ENCODE results near the gene ENO3. TPM values are rescaled to one million over a fixed set of nuclear protein-coding genes. Genes with fewer than 3 reads are reported as not detected.
"Not testable (repeated sequence)": the region's sequence is repeated elsewhere in the genome, so short reads cannot be mapped to it uniquely, and the experiment has no call there.

Gene ENO3
- polyA plus RNA-seq (2013, experiment 1 of 4), result 87.1 TPM
- 101 TPM for polyA plus RNA-seq (2013, experiment 2 of 4)
- 70.5 TPM for polyA plus RNA-seq (2013, experiment 3 of 4)
- 78.5 TPM for polyA plus RNA-seq (2013, experiment 4 of 4)

DNA sequence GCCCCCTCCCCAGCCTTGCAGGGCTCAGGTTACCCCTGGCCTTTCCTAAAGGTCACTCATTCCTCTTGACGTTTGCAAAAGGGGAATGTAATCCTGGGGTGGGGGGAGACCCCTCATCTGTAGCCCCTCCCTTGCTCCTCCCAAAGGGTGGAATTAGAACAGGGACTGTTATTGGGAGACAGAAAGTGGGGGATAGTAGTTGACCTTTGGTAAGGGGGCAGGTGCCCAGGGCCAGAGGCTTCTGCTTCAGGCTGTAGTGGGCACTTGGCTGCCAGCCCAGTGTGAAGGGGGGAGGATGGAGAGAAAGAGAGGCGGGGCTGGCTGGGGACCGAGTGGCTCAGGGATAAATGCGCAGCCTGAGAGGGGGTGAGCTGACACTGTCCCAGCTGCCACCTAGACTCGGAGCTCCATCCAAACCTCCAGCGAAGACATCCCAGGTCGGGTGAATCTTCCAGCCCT is at the start of gene ENO3:
Gene ENO3 (plus strand): TSS at position 374 of the 459 bp plus-strand sequence. CDS start 711 bp downstream, outside the sequence.
- Histone ChIP-seq H3K9me3 (ENCODE audit: control insufficient read depth, low read length) (no peaks in the 10 kb centered on the region), H3K4me3 (ENCODE audit: insufficient read depth, low read depth, low read length) (peak within 1 kb of the TSS; percentile 97), H3K27me3 (ENCODE audit: control insufficient read depth, insufficient read depth, low read length, poor library complexity, severe bottlenecking) (no peaks in the 10 kb centered on the region), H3K4me1 (ENCODE audit: control insufficient read depth, insufficient read depth, low read length) (peaks cover 25% of the 10 kb centered on the region), H3K27ac (ENCODE audit: insufficient read depth, low read depth, low read length, poor library complexity, severe bottlenecking) (peak within 1 kb of the TSS; percentile 91), H3K36me3 (ENCODE audit: control insufficient read depth, insufficient read depth, low read length) (no peaks in the 10 kb centered on the region)
- 14 to 19% methylated on average over 7 of the region's 7 CpGs for WGBS, 2 experiments

DNA sequence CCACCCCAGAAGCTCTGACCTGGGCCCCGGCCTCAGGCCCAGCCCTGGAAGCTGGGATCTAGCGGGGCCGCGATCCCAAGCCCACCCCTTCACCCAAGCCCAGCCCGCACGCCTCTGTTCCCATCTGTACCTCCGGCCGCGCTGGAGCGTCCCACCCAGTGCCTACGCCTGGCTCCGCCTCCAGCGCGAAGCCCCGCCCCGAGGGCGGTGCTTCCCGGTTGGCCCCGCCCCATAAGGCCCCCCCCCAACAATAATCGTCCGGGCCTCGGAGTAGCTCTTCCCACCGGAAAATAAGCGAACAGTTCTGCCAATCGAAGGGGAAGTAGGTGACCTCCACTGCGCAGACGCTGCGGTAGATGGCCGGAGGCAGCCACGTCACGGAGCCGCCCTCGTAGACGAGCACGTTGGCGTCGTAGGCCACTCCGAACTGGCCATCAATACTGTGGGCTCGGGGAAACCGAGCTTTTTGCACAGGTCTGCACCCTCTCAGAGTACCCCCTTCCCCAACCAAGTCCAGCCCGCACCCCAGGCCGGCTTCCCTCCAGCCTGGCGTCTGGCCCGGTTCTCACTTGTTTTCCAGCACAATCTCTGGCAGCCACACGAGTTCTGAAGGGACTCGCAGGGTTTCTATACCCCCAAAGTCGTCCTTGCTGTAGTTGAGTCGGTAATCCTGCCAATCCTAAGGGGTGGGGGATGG is 49.1 kb upstream of the ENO3 start:
- Histone ChIP-seq H3K9me3 (ENCODE audit: control insufficient read depth, low read length) (no peaks in the 10 kb centered on the region), H3K36me3 (ENCODE audit: control insufficient read depth, insufficient read depth, low read length) (no peaks in the 10 kb centered on the region), H3K27ac (ENCODE audit: insufficient read depth, low read depth, low read length, poor library complexity, severe bottlenecking) (no peak overlapping the region), H3K27me3 (ENCODE audit: control insufficient read depth, insufficient read depth, low read length, poor library complexity, severe bottlenecking) (no peaks in the 10 kb centered on the region), H3K4me3 (ENCODE audit: insufficient read depth, low read depth, low read length) (no peak overlapping the region), H3K4me1 (ENCODE audit: control insufficient read depth, insufficient read depth, low read length) (no peaks in the 10 kb centered on the region)
- WGBS, 2 experiments, result 95% methylated on average over 48 of the region's 48 CpGs

DNA sequence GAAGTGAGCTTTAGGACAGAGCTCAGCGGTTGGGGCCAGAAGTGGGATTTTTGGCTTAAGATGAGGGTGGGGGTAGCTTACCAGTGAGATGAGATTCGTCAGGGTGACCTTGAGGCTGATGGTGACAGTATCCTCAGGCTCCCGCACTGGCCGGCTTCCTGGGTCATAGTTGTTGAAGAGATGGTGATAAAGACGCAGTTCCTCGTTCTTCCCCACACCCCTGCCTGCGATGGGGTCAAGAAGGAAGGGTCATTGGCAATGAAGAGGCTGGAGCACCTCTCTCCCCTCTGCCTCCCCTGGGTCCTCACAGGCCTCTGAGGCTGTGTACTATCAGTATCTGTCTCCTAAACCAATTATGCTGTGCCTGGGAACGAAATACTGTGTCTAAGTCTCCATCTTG is 48.4 kb upstream of the ENO3 start:
- H3K27ac ChIP-seq (ENCODE audit: insufficient read depth, low read depth, low read length, poor library complexity, severe bottlenecking), result no peak overlapping the region
- 95% methylated on average over 8 of the region's 8 CpGs for WGBS, 2 experiments
- no peaks in the 10 kb centered on the region for H3K36me3 ChIP-seq (ENCODE audit: control insufficient read depth, insufficient read depth, low read length)
- no peaks in the 10 kb centered on the region for H3K27me3 ChIP-seq (ENCODE audit: control insufficient read depth, insufficient read depth, low read length, poor library complexity, severe bottlenecking)
- H3K4me1 ChIP-seq (ENCODE audit: control insufficient read depth, insufficient read depth, low read length), result no peaks in the 10 kb centered on the region
- H3K9me3 ChIP-seq (ENCODE audit: control insufficient read depth, low read length), result no peaks in the 10 kb centered on the region
- H3K4me3 ChIP-seq (ENCODE audit: insufficient read depth, low read depth, low read length), result no peak overlapping the region

DNA sequence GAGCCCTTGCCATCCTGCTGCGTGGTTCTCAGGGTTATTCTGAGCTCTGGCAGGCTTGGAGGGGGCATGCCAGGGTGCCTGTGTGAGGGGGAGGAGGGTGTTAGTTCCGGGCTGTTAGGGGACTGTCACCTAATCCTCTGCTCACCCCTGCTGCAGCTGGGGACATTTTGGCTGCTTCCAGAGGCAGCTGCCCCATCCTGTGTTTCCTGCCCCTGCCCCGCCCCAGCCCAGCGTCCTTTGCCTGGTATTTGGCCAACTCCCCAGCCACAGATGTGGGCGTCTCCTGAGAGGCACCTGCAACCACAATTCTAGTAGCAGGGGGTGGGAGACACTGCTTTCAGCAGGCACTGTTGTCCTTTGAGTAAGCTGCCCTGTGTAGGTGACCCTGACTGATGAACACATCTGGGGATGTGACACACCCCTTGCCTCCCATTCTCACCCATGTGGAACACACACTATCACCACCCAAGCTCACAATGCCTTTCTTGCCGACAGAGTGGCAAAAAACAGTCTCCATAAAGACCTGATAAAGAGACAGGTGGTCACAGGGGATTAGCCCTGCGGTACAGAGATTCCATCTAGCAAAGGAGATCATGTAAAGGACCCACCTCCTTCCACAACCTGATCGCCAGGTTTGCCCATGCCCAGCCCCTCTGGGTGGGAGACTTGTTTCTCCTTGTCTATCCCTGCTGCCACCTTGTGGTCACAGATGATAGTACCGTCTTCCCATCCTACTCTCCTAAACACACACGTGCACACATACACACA is 47.7 kb upstream of the ENO3 start, which contains the start of gene CHRNE:
Gene CHRNE (minus strand): TSS at position 48 of the 768 bp plus-strand sequence. CDS start 35 bp downstream, at position 13.
- no peak within 1 kb of the TSS for H3K27ac ChIP-seq (ENCODE audit: insufficient read depth, low read depth, low read length, poor library complexity, severe bottlenecking)
- no peaks in the 10 kb centered on the region for H3K9me3 ChIP-seq (ENCODE audit: control insufficient read depth, low read length)
- no peak within 1 kb of the TSS for H3K4me3 ChIP-seq (ENCODE audit: insufficient read depth, low read depth, low read length)
- WGBS, 2 experiments, result 49 to 52% methylated on average over 10 of the region's 10 CpGs
- H3K4me1 ChIP-seq (ENCODE audit: control insufficient read depth, insufficient read depth, low read length), result peaks cover under 1% of the 10 kb centered on the region
- H3K36me3 ChIP-seq (ENCODE audit: control insufficient read depth, insufficient read depth, low read length), result no peaks in the 10 kb centered on the region
- no peaks in the 10 kb centered on the region for H3K27me3 ChIP-seq (ENCODE audit: control insufficient read depth, insufficient read depth, low read length, poor library complexity, severe bottlenecking)

DNA sequence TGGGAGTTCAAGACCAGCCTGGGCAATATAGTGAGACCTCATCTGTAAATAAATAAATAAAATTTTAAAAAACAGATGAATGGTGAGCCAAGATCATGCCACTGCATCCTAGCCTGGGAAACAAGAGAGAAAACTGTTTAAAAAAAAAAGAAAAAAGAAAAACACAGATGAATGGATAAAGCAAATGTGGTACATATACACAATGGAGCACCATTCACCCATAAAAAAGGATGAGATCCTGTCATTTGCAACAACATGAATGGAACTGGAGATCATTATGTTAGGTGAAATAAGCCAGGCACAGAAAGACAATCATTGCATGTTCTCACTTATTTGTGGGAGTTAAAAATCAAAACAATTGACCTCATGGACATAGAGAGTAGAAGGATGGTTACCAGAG is 44.3 kb upstream of the ENO3 start:
- not testable (repeated sequence) for H3K27ac ChIP-seq (ENCODE audit: insufficient read depth, low read depth, low read length, poor library complexity, severe bottlenecking); H3K4me3 ChIP-seq (ENCODE audit: insufficient read depth, low read depth, low read length); H3K36me3 ChIP-seq (ENCODE audit: control insufficient read depth, insufficient read depth, low read length); H3K4me1 ChIP-seq (ENCODE audit: control insufficient read depth, insufficient read depth, low read length); H3K9me3 ChIP-seq (ENCODE audit: control insufficient read depth, low read length); H3K27me3 ChIP-seq (ENCODE audit: control insufficient read depth, insufficient read depth, low read length, poor library complexity, severe bottlenecking)

DNA sequence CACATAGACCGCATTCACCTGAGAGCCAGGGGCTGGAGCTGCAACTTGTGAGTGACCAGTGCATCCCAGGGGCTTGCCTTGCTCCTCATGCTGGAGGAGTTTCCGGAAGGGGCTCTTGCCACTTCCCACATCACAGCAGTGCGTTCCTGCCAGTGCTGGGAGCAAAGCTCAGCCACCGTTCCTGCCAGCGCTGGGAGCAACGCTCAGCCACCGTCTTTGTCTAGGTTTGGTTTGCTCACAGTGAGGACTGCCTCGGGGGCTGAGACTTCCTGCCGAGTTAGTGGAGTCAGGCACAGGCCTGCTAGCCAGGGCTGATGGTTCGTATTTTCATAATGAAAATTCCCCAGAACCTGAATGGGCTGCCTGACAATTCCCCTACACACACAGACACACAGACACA is 42.6 kb upstream of the ENO3 start:
- Histone ChIP-seq H3K27me3 (ENCODE audit: control insufficient read depth, insufficient read depth, low read length, poor library complexity, severe bottlenecking) (no peaks in the 10 kb centered on the region), H3K4me1 (ENCODE audit: control insufficient read depth, insufficient read depth, low read length) (peaks cover 7% of the 10 kb centered on the region), H3K4me3 (ENCODE audit: insufficient read depth, low read depth, low read length) (no peak overlapping the region), H3K9me3 (ENCODE audit: control insufficient read depth, low read length) (no peaks in the 10 kb centered on the region), H3K36me3 (ENCODE audit: control insufficient read depth, insufficient read depth, low read length) (no peaks in the 10 kb centered on the region), H3K27ac (ENCODE audit: insufficient read depth, low read depth, low read length, poor library complexity, severe bottlenecking) (no peak overlapping the region)
- 26% methylated on average over 10 of the region's 10 CpGs for WGBS, 2 experiments

DNA sequence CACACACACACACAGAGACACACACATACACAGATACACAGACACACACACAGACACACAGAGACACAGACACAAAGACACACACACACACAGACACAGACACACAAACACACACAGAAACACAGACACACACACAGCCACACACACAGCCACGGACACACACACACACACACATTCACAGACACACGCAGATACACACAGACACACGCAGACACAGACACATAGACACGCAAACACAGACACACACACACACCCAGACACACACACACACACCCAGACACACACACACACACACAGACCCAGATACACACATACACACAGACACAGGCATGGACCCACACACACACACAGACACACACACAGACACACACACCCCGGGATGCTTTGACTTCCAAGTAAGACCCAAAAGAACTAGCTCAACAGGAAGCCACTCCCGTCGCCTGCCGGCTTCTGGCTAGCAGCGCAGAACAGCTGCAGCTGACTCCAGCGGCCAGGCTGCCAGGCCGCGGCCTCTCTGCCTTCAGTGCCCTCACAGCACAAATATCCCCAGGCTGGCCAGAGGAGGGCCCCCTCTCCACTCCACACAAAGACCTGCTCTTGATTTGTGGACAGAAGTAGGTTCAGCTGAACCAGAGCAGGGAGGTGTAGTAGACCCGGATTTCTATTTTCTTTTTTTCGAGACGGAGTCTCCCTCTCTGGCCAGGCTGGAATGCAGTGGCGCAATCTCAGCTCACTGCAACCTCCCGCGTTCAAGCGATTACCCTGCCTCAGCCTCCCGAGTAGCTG is 42.0 kb upstream of the ENO3 start:
- H3K27me3 ChIP-seq (ENCODE audit: control insufficient read depth, insufficient read depth, low read length, poor library complexity, severe bottlenecking), result no peaks in the 10 kb centered on the region
- H3K27ac ChIP-seq (ENCODE audit: insufficient read depth, low read depth, low read length, poor library complexity, severe bottlenecking), result no peak overlapping the region
- no peaks in the 10 kb centered on the region for H3K36me3 ChIP-seq (ENCODE audit: control insufficient read depth, insufficient read depth, low read length)
- H3K4me3 ChIP-seq (ENCODE audit: insufficient read depth, low read depth, low read length), result no peak overlapping the region
- no peaks in the 10 kb centered on the region for H3K9me3 ChIP-seq (ENCODE audit: control insufficient read depth, low read length)
- H3K4me1 ChIP-seq (ENCODE audit: control insufficient read depth, insufficient read depth, low read length), result peaks cover 7% of the 10 kb centered on the region
- 33 to 35% methylated on average over 20 of the region's 20 CpGs for WGBS, 2 experiments

DNA sequence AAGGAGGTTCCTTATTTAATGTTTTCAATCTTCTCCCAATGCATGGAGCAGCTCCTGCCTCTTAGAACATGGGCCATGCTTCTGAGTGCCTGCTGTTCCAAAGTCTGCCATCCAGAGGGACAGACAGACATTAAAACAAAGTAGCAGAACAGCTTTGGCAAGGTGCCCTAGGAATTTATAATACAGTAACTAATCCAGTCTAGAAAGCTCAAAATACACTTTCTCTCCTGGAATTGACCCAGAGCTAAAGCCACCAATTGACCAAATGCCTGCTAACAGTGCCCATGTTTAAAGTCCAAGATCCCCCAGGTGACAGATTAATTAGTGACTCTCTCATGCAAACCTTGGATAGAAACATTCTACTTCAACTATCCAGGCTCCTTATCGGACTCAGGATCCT is 36.9 kb upstream of the ENO3 start:
- WGBS, 2 experiments, result 82 to 100% methylated on average over 1 of the region's 1 CpG
- no peaks in the 10 kb centered on the region for H3K9me3 ChIP-seq (ENCODE audit: control insufficient read depth, low read length)
- no peaks in the 10 kb centered on the region for H3K36me3 ChIP-seq (ENCODE audit: control insufficient read depth, insufficient read depth, low read length)
- no peaks in the 10 kb centered on the region for H3K27me3 ChIP-seq (ENCODE audit: control insufficient read depth, insufficient read depth, low read length, poor library complexity, severe bottlenecking)
- no peak overlapping the region for H3K27ac ChIP-seq (ENCODE audit: insufficient read depth, low read depth, low read length, poor library complexity, severe bottlenecking)
- no peaks in the 10 kb centered on the region for H3K4me1 ChIP-seq (ENCODE audit: control insufficient read depth, insufficient read depth, low read length)
- H3K4me3 ChIP-seq (ENCODE audit: insufficient read depth, low read depth, low read length), result no peak overlapping the region

DNA sequence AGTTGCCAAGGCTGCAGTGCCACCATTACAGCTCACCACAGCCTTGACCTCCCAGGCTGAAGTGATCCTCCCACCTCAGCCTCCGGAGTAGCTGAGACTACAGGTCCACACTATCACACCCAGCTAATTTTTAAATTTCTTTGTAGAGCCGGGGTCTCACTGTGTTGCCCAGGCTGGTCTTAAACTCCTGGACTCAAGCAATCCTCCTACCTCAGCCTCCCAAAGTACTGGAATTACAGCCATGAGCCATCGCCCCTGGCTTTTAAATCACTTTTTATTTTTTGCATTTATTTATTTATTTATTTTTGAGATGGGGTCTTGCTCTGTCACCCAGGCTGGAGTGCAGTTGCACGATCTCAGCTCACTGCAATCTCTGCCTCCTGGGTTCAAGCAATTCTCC is 36.4 kb upstream of the ENO3 start:
- not testable (repeated sequence) for H3K27me3 ChIP-seq (ENCODE audit: control insufficient read depth, insufficient read depth, low read length, poor library complexity, severe bottlenecking); H3K27ac ChIP-seq (ENCODE audit: insufficient read depth, low read depth, low read length, poor library complexity, severe bottlenecking); H3K4me1 ChIP-seq (ENCODE audit: control insufficient read depth, insufficient read depth, low read length); H3K9me3 ChIP-seq (ENCODE audit: control insufficient read depth, low read length); H3K4me3 ChIP-seq (ENCODE audit: insufficient read depth, low read depth, low read length); H3K36me3 ChIP-seq (ENCODE audit: control insufficient read depth, insufficient read depth, low read length)
- 89 to 95% methylated on average over 3 to 4 of the region's 4 CpGs for WGBS, 2 experiments
